Measurements from ENCODE around the gene UBTF. TPM values are rescaled to one million over a fixed set of nuclear protein-coding genes. Genes with fewer than 3 reads are reported as not detected.
A peak's percentile ranks its signal among the peaks of the same experiment; 100 is the strongest.

The UBTF gene
- total and polyA plus RNA-seq, 5 donors from 2014 or later, result 22.3 to 104 (median 27.4) TPM

GRCh38 chr17:44198721-44199552 lies 20.5 kb downstream of the UBTF start:
- peaks cover 19 to 48% (median 30%) of the 10 kb centered on the region in 4 donors for H3K4me1 Mint-ChIP-seq
- peak overlapping the region; percentile 72 for H3K4me3 ChIP-seq (ENCODE audit: low read depth, low read length)

GRCh38 chr17:44197980-44198720 lies 21.3 kb downstream of the UBTF start:
- Mint-ChIP-seq H3K4me3 (peak overlapping the region; percentile 90 to 92 (median 90)), H3K4me1 (peaks cover 13 to 40% (median 24%) of the 10 kb centered on the region in 4 donors), H3K9me3 (no peaks in the 10 kb centered on the region), H3K27ac (peak overlapping the region; percentile 84 to 94 (median 91)), H3K27me3 (no peaks in the 10 kb centered on the region), H3K36me3 (peaks cover 18% of the 10 kb centered on the region)
- peaks cover 25% of the 10 kb centered on the region for H3K4me1 ChIP-seq (ENCODE audit: control insufficient read depth, insufficient read depth, low read length, poor library complexity, severe bottlenecking)
- no peaks in the 10 kb centered on the region for H3K27me3 ChIP-seq (ENCODE audit: control insufficient read depth, insufficient read depth, low read length)
- peak overlapping the region; percentile 72 for H3K4me3 ChIP-seq (ENCODE audit: low read depth, low read length)
- DNase-seq, result peak; percentile 24 to 90 (median 56)
- peak overlapping the region; percentile 89 for H3K27ac ChIP-seq (ENCODE audit: insufficient read depth, low read length, poor library complexity, severe bottlenecking)
- H3K9me3 ChIP-seq (ENCODE audit: control insufficient read depth in 2 of 2, low read length in 2 of 2), result no peaks in the 10 kb centered on the region
- ATAC-seq (ENCODE audit: low read depth in 2 of 2), result no peak
- peaks cover 33% of the 10 kb centered on the region for H3K36me3 ChIP-seq (ENCODE audit: control insufficient read depth, insufficient read depth, low read length)

More at GRCh38 chr17:44198721-44199552, 20.5 kb downstream of the UBTF start:
- Mint-ChIP-seq H3K27ac (peak overlapping the region; percentile 84 to 94 (median 91)), H3K9me3 (no peaks in the 10 kb centered on the region), H3K4me3 (peak overlapping the region; percentile 90 to 92 (median 90)), H3K27me3 (no peaks in the 10 kb centered on the region), H3K36me3 (peaks cover 18% of the 10 kb centered on the region)
- no peaks in the 10 kb centered on the region for H3K9me3 ChIP-seq (ENCODE audit: control insufficient read depth in 2 of 2, low read length in 2 of 2)
- H3K4me1 ChIP-seq (ENCODE audit: control insufficient read depth, insufficient read depth, low read length, poor library complexity, severe bottlenecking), result peaks cover 32% of the 10 kb centered on the region
- DNase-seq, result peak; percentile 52 to 67 (median 57)
- H3K27me3 ChIP-seq (ENCODE audit: control insufficient read depth, insufficient read depth, low read length), result no peaks in the 10 kb centered on the region
- H3K36me3 ChIP-seq (ENCODE audit: control insufficient read depth, insufficient read depth, low read length), result peaks cover 30% of the 10 kb centered on the region
- peak overlapping the region; percentile 89 for H3K27ac ChIP-seq (ENCODE audit: insufficient read depth, low read length, poor library complexity, severe bottlenecking)
- ATAC-seq (ENCODE audit: low read depth in 2 of 2), result peak; percentile 2 to 4

- Mint-ChIP-seq H3K27me3 (no peaks in the 10 kb centered on the region), H3K4me1 (peaks cover 8 to 33% (median 21%) of the 10 kb centered on the region in 4 donors), H3K36me3 (peaks cover 18% of the 10 kb centered on the region), H3K9me3 (no peaks in the 10 kb centered on the region), H3K27ac (peak overlapping the region in 2 of 3 donors; percentile 84 to 92), H3K4me3 (peak overlapping the region in 1 of 4 donors; percentile 91)
- Histone ChIP-seq H3K27me3 (ENCODE audit: control insufficient read depth, insufficient read depth, low read length) (no peaks in the 10 kb centered on the region), H3K4me1 (ENCODE audit: control insufficient read depth, insufficient read depth, low read length, poor library complexity, severe bottlenecking) (peaks cover 25% of the 10 kb centered on the region), H3K36me3 (ENCODE audit: control insufficient read depth, insufficient read depth, low read length) (peaks cover 35% of the 10 kb centered on the region), H3K27ac (ENCODE audit: insufficient read depth, low read length, poor library complexity, severe bottlenecking) (no peak overlapping the region), H3K4me3 (ENCODE audit: low read depth, low read length) (no peak overlapping the region), H3K9me3 (ENCODE audit: control insufficient read depth in 2 of 2, low read length in 2 of 2) (no peaks in the 10 kb centered on the region)
- DNase-seq (no peak), ATAC-seq (ENCODE audit: low read depth in 2 of 2) (no peak)
Measured at GRCh38 chr17:44197107-44197506, 22.4 kb downstream of the UBTF start.

GRCh38 chr17:44193326-44194084 lies 26.0 kb downstream of the UBTF start:
- DNase-seq, result no peak
- Mint-ChIP-seq H3K4me3 (no peak overlapping the region), H3K27ac (no peak overlapping the region), H3K9me3 (no peaks in the 10 kb centered on the region), H3K4me1 (peaks cover 0 to 27% (median 18%) of the 10 kb centered on the region in 4 donors), H3K36me3 (peaks cover 28% of the 10 kb centered on the region), H3K27me3 (no peaks in the 10 kb centered on the region)
- Histone ChIP-seq H3K4me1 (ENCODE audit: control insufficient read depth, insufficient read depth, low read length, poor library complexity, severe bottlenecking) (peaks cover 16% of the 10 kb centered on the region), H3K36me3 (ENCODE audit: control insufficient read depth, insufficient read depth, low read length) (peaks cover 51% of the 10 kb centered on the region), H3K27me3 (ENCODE audit: control insufficient read depth, insufficient read depth, low read length) (no peaks in the 10 kb centered on the region), H3K4me3 (ENCODE audit: low read depth, low read length) (no peak overlapping the region), H3K27ac (ENCODE audit: insufficient read depth, low read length, poor library complexity, severe bottlenecking) (no peak overlapping the region), H3K9me3 (ENCODE audit: control insufficient read depth in 2 of 2, low read length in 2 of 2) (no peaks in the 10 kb centered on the region)
- no peak for ATAC-seq (ENCODE audit: low read depth in 2 of 2)

GRCh38 chr17:44192750-44193149 lies 26.7 kb downstream of the UBTF start:
- Histone ChIP-seq H3K4me3 (ENCODE audit: low read depth, low read length) (no peak overlapping the region), H3K36me3 (ENCODE audit: control insufficient read depth, insufficient read depth, low read length) (peaks cover 51% of the 10 kb centered on the region), H3K4me1 (ENCODE audit: control insufficient read depth, insufficient read depth, low read length, poor library complexity, severe bottlenecking) (peaks cover 16% of the 10 kb centered on the region), H3K27ac (ENCODE audit: insufficient read depth, low read length, poor library complexity, severe bottlenecking) (peak overlapping the region; percentile 5), H3K27me3 (ENCODE audit: control insufficient read depth, insufficient read depth, low read length) (no peaks in the 10 kb centered on the region), H3K9me3 (ENCODE audit: control insufficient read depth in 2 of 2, low read length in 2 of 2) (no peaks in the 10 kb centered on the region)
- peaks cover 4 to 27% (median 16%) of the 10 kb centered on the region in 4 donors for H3K4me1 Mint-ChIP-seq
- no peak overlapping the region for H3K4me3 Mint-ChIP-seq
- ATAC-seq (ENCODE audit: low read depth in 2 of 2), result no peak
- peaks cover 23% of the 10 kb centered on the region for H3K36me3 Mint-ChIP-seq
- no peak for DNase-seq
- H3K9me3 Mint-ChIP-seq, result no peaks in the 10 kb centered on the region
- no peaks in the 10 kb centered on the region for H3K27me3 Mint-ChIP-seq
- H3K27ac Mint-ChIP-seq, result no peak overlapping the region

GRCh38 chr17:44191941-44192496 lies 27.5 kb downstream of the UBTF start:
- peak overlapping the region in 1 of 3 donors; percentile 60 for H3K27ac Mint-ChIP-seq
- peaks cover 19% of the 10 kb centered on the region for H3K36me3 Mint-ChIP-seq
- DNase-seq (no peak), ATAC-seq (ENCODE audit: low read depth in 2 of 2) (no peak)
- Histone ChIP-seq H3K9me3 (ENCODE audit: control insufficient read depth in 2 of 2, low read length in 2 of 2) (no peaks in the 10 kb centered on the region), H3K36me3 (ENCODE audit: control insufficient read depth, insufficient read depth, low read length) (peaks cover 45% of the 10 kb centered on the region), H3K4me1 (ENCODE audit: control insufficient read depth, insufficient read depth, low read length, poor library complexity, severe bottlenecking) (peaks cover 14% of the 10 kb centered on the region), H3K27ac (ENCODE audit: insufficient read depth, low read length, poor library complexity, severe bottlenecking) (no peak overlapping the region), H3K27me3 (ENCODE audit: control insufficient read depth, insufficient read depth, low read length) (no peaks in the 10 kb centered on the region), H3K4me3 (ENCODE audit: low read depth, low read length) (no peak overlapping the region)
- no peaks in the 10 kb centered on the region for H3K27me3 Mint-ChIP-seq
- peaks cover 6 to 24% (median 16%) of the 10 kb centered on the region in 4 donors for H3K4me1 Mint-ChIP-seq
- H3K4me3 Mint-ChIP-seq, result no peak overlapping the region
- H3K9me3 Mint-ChIP-seq, result no peaks in the 10 kb centered on the region

GRCh38 chr17:44191369-44191768 lies 28.1 kb downstream of the UBTF start:
- Mint-ChIP-seq H3K27ac (peak overlapping the region in 2 of 3 donors; percentile 64 to 69), H3K36me3 (peaks cover 15% of the 10 kb centered on the region), H3K9me3 (no peaks in the 10 kb centered on the region), H3K4me3 (peak overlapping the region in 3 of 4 donors; percentile 34 to 79 (median 62)), H3K27me3 (no peaks in the 10 kb centered on the region), H3K4me1 (peaks cover 7 to 28% (median 19%) of the 10 kb centered on the region in 4 donors)
- no peaks in the 10 kb centered on the region for H3K9me3 ChIP-seq (ENCODE audit: control insufficient read depth in 2 of 2, low read length in 2 of 2)
- peaks cover 41% of the 10 kb centered on the region for H3K36me3 ChIP-seq (ENCODE audit: control insufficient read depth, insufficient read depth, low read length)
- H3K4me3 ChIP-seq (ENCODE audit: low read depth, low read length), result no peak overlapping the region
- peaks cover 14% of the 10 kb centered on the region for H3K4me1 ChIP-seq (ENCODE audit: control insufficient read depth, insufficient read depth, low read length, poor library complexity, severe bottlenecking)
- ATAC-seq (ENCODE audit: low read depth in 2 of 2) (no peak), DNase-seq (no peak)
- no peak overlapping the region for H3K27ac ChIP-seq (ENCODE audit: insufficient read depth, low read length, poor library complexity, severe bottlenecking)
- H3K27me3 ChIP-seq (ENCODE audit: control insufficient read depth, insufficient read depth, low read length), result no peaks in the 10 kb centered on the region

All from CD4-positive, CD25-positive, alpha-beta regulatory T cell (primary cell).